IMR-90 (cell line): ENCODE measurements around the gene SOCS6. TPM values are rescaled to one million over a fixed set of nuclear protein-coding genes. Genes with fewer than 3 reads are reported as not detected.

Experiments used
- ATAC-seq: fragments of 200-7000 bp; cut with Tn5 transposase; 2 replicates; pipeline ENCODE4 v1.9.1; 2020; ENCODE audit warnings: low read depth, mild to moderate bottlenecking, moderate library complexity
- BruUV-seq: library from RNA; stranded (reverse); fragments of 400-500 nt; replicated peaks from 2 replicates; lab custom pipeline; 2021; lab: Mats Ljungman, UMichigan
- CTCF ChIA-PET: fragments of 300-600 bp; formaldehyde crosslinking; extraction: SDS; loops from one replicate; lab custom pipeline; 2021; ENCODE audit warnings: antibody characterized with exemption; lab: Yijun Ruan, JAX
- POLR2A ChIA-PET: fragments of 300-600 bp; sonication (Branson Sonifier 250); formaldehyde crosslinking; loops from one replicate; lab custom pipeline; 2022; ENCODE audit warnings: antibody characterized with exemption; ENCODE audit not compliant: unreplicated experiment; lab: Charles Lee
- DNase-seq: peaks from one replicate; pipeline ENCODE4 v3.0.0; 2013
- H2AFZ ChIP-seq: replicated peaks from 2 replicates; pipeline ENCODE3; 2013; ENCODE audit warnings: low read length, mild to moderate bottlenecking; ENCODE audit not compliant: poor library complexity
- H2AK5ac ChIP-seq: 2 replicates; pipeline ENCODE4 v1.6.1; 2013; ENCODE audit warnings: low read depth, low read length, inconsistent platforms
- H2AK9ac ChIP-seq: replicated peaks from 2 replicates; pipeline ENCODE3; 2013; ENCODE audit warnings: mild to moderate bottlenecking, low read depth, low read length, moderate library complexity; ENCODE audit not compliant: poor library complexity
- H2BK120ac ChIP-seq: 2 replicates; pipeline ENCODE4 v1.6.1; 2013; ENCODE audit warnings: low read depth, low read length, inconsistent platforms
- H2BK15ac ChIP-seq: 3 replicates; pipeline ENCODE4 v1.6.1; 2013; ENCODE audit warnings: low read depth, low read length, inconsistent platforms
- H2BK20ac ChIP-seq: 2 replicates; pipeline ENCODE4 v1.6.1; 2013; ENCODE audit warnings: low read depth, mild to moderate bottlenecking, inconsistent platforms, low read length, moderate library complexity
- H2BK5ac ChIP-seq: 2 replicates; pipeline ENCODE4 v1.6.1; 2013; ENCODE audit warnings: mild to moderate bottlenecking, low read depth, low read length, inconsistent platforms; ENCODE audit not compliant: poor library complexity, severe bottlenecking
- H3K14ac ChIP-seq: replicated peaks from 2 replicates; pipeline ENCODE4 v1.6.1; 2013; ENCODE audit warnings: low read depth, low read length, inconsistent platforms
- H3K18ac ChIP-seq: 2 replicates; pipeline ENCODE4 v1.6.1; 2013; ENCODE audit warnings: low read depth, low read length, control low read depth
- H3K23ac ChIP-seq: 2 replicates; pipeline ENCODE4 v1.6.1; 2013; ENCODE audit warnings: low read depth, low read length, inconsistent platforms
- H3K27ac ChIP-seq: 2 replicates; pipeline ENCODE4 v1.5.1; 2013; ENCODE audit warnings: mild to moderate bottlenecking, control low read depth, low read length; ENCODE audit not compliant: insufficient read depth
- H3K27me3 ChIP-seq: 2 replicates; pipeline ENCODE4 v1.6.1; 2013; ENCODE audit warnings: low read length; ENCODE audit not compliant: control insufficient read depth, insufficient read depth
- H3K36me3 ChIP-seq: 2 replicates; pipeline ENCODE4 v1.6.1; 2013; ENCODE audit warnings: low read length, mixed read lengths; ENCODE audit not compliant: control insufficient read depth, insufficient read depth
- H3K4ac ChIP-seq: 2 replicates; pipeline ENCODE4 v1.6.1; 2013; ENCODE audit warnings: low read depth, low read length, inconsistent platforms
- H3K4me1 ChIP-seq: 2 replicates; pipeline ENCODE4 v1.6.1; 2013; ENCODE audit warnings: low read length, mixed read lengths; ENCODE audit not compliant: control insufficient read depth, insufficient read depth
- H3K4me2 ChIP-seq: 2 replicates; pipeline ENCODE4 v1.6.1; 2013; ENCODE audit warnings: low read depth, mild to moderate bottlenecking, control low read depth, low read length, moderate library complexity
- H3K4me3 ChIP-seq: 2 replicates; pipeline ENCODE4 v1.5.1; 2013; ENCODE audit warnings: low read depth, mild to moderate bottlenecking, control low read depth, low read length, moderate library complexity; ENCODE audit not compliant: insufficient read depth
- H3K56ac ChIP-seq: 2 replicates; pipeline ENCODE4 v1.6.1; 2013; ENCODE audit warnings: low read length, inconsistent platforms; ENCODE audit not compliant: insufficient read depth; ENCODE audit errors: extremely low read depth
- H3K79me1 ChIP-seq, 2 experiments: 2 replicates each; pipeline ENCODE4 v1.6.1; 2013; ENCODE audit warnings: low read length in 2 of 2, inconsistent platforms in 1 of 2, low read depth in 1 of 2
- H3K9ac ChIP-seq: 2 replicates; pipeline ENCODE4 v1.6.1; 2013; ENCODE audit warnings: low read depth, low read length, control low read depth
- H3K9me1 ChIP-seq: 2 replicates; pipeline ENCODE4 v1.6.1; 2013; ENCODE audit warnings: low read length, inconsistent platforms; ENCODE audit not compliant: insufficient read depth
- H3K9me3 ChIP-seq: 2 replicates; pipeline ENCODE4 v1.6.1; 2013; ENCODE audit warnings: low read length; ENCODE audit not compliant: control insufficient read depth, insufficient read depth
- H4K20me1 ChIP-seq: 2 replicates; pipeline ENCODE4 v1.6.1; 2013; ENCODE audit warnings: low read length, inconsistent platforms; ENCODE audit not compliant: insufficient read depth
- H4K5ac ChIP-seq: 2 replicates; pipeline ENCODE4 v1.6.1; 2013; ENCODE audit warnings: mild to moderate bottlenecking, low read depth, low read length, control low read depth
- H4K8ac ChIP-seq, 2 experiments: 2 replicates each; pipeline ENCODE4 v1.6.1; 2013; ENCODE audit warnings: low read depth in 2 of 2, low read length in 2 of 2, control low read depth in 1 of 2, inconsistent platforms in 1 of 2
- H4K91ac ChIP-seq: 2 replicates; pipeline ENCODE4 v1.6.1; 2013; ENCODE audit warnings: low read depth, low read length, inconsistent platforms; ENCODE audit not compliant: insufficient read depth
- CTCF ChIP-seq: conservative IDR thresholded peaks from 2 replicates; pipeline ENCODE4 v1.5.1; 2012; ENCODE audit warnings: mild to moderate bottlenecking, low read depth, low read length, improper control_type of control experiment
- WGBS, 2 experiments: methylation state at CpG; one replicate each; pipeline versions ENCODE4 v1.1.5 to v1.1.7; 2013; ENCODE audit warnings: missing lambda C conversion rate in 2 of 2; ENCODE audit not compliant: insufficient read length in 1 of 2; ENCODE audit errors: extremely low coverage in 2 of 2; 5-methylcytosine and 5-hydroxymethylcytosine counted together
- dilution Hi-C: fragments of 300-500 bp; cut with HindIII; formaldehyde crosslinking; loops from one replicate; pipeline ENCODE4 v1.14.3; 2018; ENCODE audit warnings: low sequenced_read_pairs; ENCODE audit not compliant: unreplicated experiment
- in situ Hi-C: fragments of 300-500 bp; cut with MboI; formaldehyde crosslinking; loops from 3 replicates; pipeline ENCODE4 v1.14.3; 2019; ENCODE audit warnings: low sequenced_read_pairs, inconsistent platforms, mixed read lengths
- intact Hi-C: fragments of 100-400 bp; cut with micrococcal nuclease; formaldehyde crosslinking; loops from 2 replicates; pipeline ENCODE4 v1.10.0; 2022
- polyA plus RNA-seq, 3 experiments: library from polyadenylated mRNA; depleted of rRNA; stranded (reverse); fragments of >200 nt; gene quantifications; 2 replicates each; pipeline ENCODE4 v1.2.3, GENCODE V29; 2012; ENCODE audit warnings: low replicate concordance in 1 of 3
- total RNA-seq: library from RNA; depleted of rRNA; stranded (reverse); fragments of >200 nt; gene quantifications from 2 replicates; pipeline ENCODE4 v1.2.3, GENCODE V29; 2012

SOCS6 gene
- total and polyA plus RNA-seq, 2 of the 4 experiments (the other 2 are of a cell fraction): 21.3 to 57.4 TPM

DNA sequence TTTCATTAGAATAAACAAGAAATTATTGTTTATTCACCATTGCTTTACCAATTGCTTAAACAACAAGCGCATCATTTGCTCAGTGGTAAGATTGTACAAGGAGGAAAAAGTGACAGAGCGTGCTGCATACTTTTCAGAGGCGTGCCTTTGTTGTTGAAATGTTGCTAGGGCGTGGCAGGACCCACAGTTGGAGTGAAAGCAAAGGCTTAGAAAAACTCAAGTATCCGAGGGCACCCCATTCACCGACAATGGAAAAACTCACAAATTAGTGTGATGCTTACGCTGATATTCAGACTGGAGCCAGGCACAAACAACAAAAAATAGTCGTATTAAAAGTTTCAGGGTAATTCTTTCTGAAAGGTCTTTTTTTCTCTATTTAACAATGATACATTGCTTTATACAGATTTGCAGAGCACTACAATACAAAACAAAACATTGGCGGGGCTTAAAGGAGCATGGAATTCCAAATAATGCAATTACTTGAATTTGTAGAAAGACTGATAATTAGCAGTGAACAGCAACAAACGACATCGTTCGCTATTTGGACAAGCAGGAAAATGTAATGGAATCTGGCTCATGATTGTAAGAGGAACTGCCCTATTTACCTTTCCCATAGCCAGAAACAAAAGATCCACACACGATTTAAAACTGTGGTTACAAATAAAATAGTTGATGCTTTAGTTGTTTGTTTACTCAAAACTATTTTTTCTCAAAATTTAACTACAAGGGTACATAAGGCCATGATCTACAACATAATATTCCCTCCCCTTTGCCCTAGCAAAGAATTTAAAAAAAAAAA lies 45.5 kb upstream of the SOCS6 start:
- Histone ChIP-seq H4K91ac (no peak overlapping the region), H3K18ac (no peak overlapping the region), H2BK15ac (no peak overlapping the region), H4K5ac (no peak overlapping the region), H2AK5ac (no peak overlapping the region), H2BK120ac (no peak overlapping the region), H3K14ac (no peak overlapping the region), H3K79me1 (no peaks in the 10 kb centered on the region), H2AK9ac (no peak overlapping the region), H2AFZ (no peak overlapping the region), H3K36me3 (no peaks in the 10 kb centered on the region), H3K4me3 (no peak overlapping the region), H2BK20ac (no peak overlapping the region), H3K4ac (no peak overlapping the region), H4K8ac (no peak overlapping the region), H3K27me3 (no peaks in the 10 kb centered on the region), H3K56ac (no peak overlapping the region), H3K4me1 (no peaks in the 10 kb centered on the region), H3K27ac (no peak overlapping the region), H3K23ac (no peak overlapping the region), H3K9me1 (no peaks in the 10 kb centered on the region), H3K9ac (no peak overlapping the region), H4K20me1 (no peaks in the 10 kb centered on the region), H3K9me3 (no peaks in the 10 kb centered on the region), H2BK5ac (no peak overlapping the region), H3K4me2 (no peak overlapping the region)
- intact Hi-C loops: no loop called here
- in situ Hi-C loops: no loop called here
- dilution Hi-C loops: no loop called here
- ChIA-PET POLR2A (no interaction called here), CTCF (no interaction called here)
- no peak for ATAC-seq
- DNase-seq: no peak
- WGBS, 2 experiments: no CpG with 5 or more reads among the region's 13 CpGs
- TF ChIP-seq CTCF: no peak
- no TSS peak for BruUV-seq
